Right lung (tissue), 5 donors: ENCODE results near the gene MTUS2. TPM values are rescaled to one million over a fixed set of nuclear protein-coding genes. Genes with fewer than 3 reads are reported as not detected.

Experiments used
- DNase-seq, 2 donors: peaks; one replicate each; pipeline ENCODE4 v3.0.0-alpha.2; 2013
- polyA plus RNA-seq, 5 donors: library from polyadenylated mRNA; unstranded; fragments of 120-200 nt; gene quantifications; one replicate each; pipeline versions ENCODE4 v1.2.1 to v1.2.3, GENCODE V29; 2013; ENCODE audit warnings: inconsistent platforms in 1 of 5, low replicate concordance in 1 of 5; ENCODE audit not compliant: insufficient read length in 5 of 5, insufficient read depth in 1 of 5

Gene MTUS2
- polyA plus RNA-seq, 5 donors: 0.19 to 1.6 (median 0.31) TPM

- DNase-seq: no peak
These were observed 631.8 kb downstream of the MTUS2 start for GRCh38 chr13:29451976-29452375.

- DNase-seq: no peak
These were observed 632.9 kb downstream of the MTUS2 start for GRCh38 chr13:29452773-29453616.

DNA sequence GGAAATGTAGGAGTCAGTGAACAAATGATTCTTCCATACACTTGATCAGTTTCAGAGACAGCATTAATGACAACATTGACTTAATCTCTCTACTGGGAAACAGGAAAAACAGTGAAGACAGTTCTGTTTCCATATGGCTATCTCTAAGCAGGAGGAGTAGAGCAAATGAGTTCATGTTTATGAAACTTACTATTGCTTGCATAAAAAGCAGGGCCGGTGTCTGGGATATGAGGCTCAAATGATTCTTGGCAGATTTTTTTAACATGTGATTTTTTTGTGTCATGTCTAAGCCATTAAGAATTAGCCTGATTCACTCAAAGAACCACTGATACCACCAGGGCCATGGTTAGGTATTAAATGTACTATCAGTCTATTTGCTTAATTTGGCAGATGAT, 633.5 kb downstream of the MTUS2 start:
- no peak for DNase-seq

- DNase-seq: no peak
These were observed 634.9 kb downstream of the MTUS2 start for GRCh38 chr13:29454931-29455481.

DNA sequence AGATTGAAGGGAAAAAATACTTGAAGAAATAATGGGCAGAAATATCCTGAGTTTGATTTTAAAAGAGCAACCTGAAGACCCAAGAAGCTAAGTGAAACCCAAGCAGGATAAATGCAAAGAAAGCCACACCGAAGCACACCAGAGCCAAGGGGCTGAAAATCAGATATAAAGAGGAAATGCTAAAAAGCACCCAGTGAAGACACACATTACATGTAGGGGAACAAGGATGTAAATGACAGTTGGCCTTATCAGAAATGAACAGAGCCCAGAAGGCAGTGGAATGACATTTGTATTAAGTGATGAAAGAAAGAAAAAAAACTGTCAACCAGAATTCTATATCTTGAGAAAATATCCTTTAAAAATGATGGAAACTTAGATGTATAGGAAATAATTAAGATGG, 636.3 kb downstream of the MTUS2 start:
- no peak for DNase-seq

DNA sequence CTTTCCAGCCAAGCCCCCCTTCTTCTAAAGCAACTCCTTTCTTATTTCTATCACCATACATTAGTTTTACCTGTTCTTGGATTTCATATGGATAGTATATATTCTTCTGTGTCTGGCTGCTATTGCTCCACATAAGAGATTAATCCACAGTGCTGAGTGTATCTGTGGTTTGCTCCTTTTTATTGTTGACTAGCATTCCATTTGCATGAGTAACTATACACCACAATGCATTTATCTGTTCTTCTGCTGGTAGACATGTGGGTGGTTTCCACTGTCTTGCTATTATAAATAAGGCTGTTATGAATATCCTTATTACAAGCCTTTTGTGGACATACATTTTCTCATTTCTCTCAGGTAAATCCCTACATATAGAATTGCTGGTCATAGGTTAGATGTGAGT, 637.2 kb downstream of the MTUS2 start:
- DNase-seq: no peak

GRCh38 chr13:29458419-29458818, 638.3 kb downstream of the MTUS2 start:
- no peak for DNase-seq

- DNase-seq: no peak
These were observed 639.7 kb downstream of the MTUS2 start for GRCh38 chr13:29459813-29460355.

DNA sequence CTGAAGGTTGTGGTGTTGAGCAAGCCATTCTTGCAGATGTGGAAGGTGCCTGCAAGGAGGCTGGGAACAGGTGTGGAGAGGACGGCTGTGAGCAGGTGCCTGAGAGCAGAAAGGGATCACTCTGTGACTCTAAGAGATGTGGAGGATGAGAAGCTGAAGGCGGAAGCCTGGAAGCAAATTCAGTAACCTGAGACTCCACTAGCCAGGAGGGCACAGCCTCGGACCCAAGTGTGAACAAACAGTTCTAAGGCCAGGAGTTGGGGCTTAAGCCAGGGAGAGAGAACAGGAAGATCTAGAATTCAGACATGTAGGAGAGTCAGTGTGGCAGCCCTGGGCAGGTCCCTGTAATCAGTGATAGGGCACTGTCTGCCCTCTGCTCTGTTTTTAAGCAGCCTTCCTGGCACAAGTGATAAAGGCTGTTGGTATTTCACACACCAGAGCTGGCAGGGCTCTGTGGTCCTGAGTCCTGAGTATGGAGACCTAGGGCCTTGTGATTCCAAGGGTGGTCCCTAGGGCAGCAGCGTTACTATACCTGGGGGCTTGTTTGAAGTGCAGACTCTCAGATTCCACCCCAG, 644.1 kb downstream of the MTUS2 start:
- no peak for DNase-seq

GRCh38 chr13:29465741-29466293, 645.7 kb downstream of the MTUS2 start:
- DNase-seq: peak; percentile 23 to 26

GRCh38 chr13:29471551-29471950, 651.4 kb downstream of the MTUS2 start:
- DNase-seq: no peak

GRCh38 chr13:29472332-29472961, 652.3 kb downstream of the MTUS2 start:
- DNase-seq: no peak

DNA sequence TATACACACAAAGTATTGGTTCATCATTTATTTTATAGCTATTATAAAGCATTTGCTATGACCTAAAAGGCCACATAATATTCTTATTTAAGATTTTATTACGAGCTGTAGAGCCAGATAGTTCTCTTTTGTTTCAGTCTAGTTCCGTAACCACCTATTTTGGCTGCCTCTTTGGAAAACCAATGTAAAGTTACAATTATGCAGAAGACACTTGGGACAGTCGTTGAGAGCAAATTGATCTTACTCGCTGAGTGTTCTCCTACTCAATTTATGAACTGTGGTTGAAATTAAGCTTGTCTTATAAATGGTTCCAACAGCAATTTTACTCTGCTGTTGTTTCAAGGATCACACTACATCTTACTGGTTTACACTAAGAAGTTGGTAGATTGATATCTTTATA, 653.0 kb downstream of the MTUS2 start:
- DNase-seq: no peak

DNA sequence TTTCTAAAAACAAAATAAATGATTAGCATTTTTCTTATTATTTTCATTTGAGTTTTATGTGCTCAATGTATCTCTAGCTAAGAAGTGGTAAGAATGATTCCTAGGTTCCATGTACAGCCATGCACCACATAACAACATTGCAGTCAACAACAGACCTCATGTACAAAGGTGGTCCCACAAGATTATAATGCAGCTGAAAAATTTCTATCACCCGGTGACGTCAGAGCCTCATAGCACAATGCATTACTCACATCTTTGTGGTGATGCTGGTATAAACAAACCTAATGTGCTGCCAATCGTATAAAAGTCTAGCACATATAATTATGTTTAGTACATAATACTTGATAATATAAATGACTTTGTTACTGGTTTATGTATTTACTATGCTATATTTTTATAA, 654.9 kb downstream of the MTUS2 start:
- no peak for DNase-seq

- no peak for DNase-seq
These were observed 655.9 kb downstream of the MTUS2 start for GRCh38 chr13:29476046-29476445.

DNA sequence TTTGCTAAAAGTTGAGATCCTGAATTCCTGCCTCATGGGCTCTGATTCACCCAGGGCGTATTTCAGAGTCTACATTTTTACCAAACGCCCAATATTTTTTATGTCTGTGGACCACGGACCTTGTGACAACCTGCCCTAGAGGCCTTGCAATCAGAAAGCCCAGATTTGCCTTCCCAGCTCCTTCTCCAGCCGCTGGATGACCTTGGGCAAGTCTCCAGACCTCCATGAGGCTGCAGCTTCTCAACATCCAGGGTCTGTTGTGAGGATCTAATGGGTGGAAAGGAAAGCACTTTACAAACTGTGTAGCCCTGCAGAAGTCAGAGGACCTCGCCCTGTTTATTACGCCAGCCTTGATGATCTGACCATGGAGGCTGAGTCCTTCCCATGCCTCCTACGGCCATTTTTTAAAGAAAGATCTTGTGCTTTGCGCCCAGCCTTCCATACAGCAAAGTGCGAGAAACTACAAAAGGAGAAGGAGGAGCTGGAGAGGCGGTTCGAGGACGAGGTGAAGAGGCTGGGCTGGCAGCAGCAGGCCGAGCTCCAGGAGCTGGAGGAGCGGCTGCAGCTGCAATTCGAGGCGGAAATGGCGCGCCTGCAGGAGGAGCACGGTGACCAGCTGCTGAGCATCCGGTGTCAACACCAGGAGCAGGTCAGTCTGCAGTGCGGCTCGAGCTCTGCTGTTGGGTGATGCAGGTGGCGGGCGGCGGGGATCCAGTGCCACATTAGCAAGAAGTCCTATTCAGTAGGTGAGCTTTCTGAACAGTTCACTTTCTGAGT, 659.8 kb downstream of the MTUS2 start:
- no peak for DNase-seq

- no peak for DNase-seq
These were observed 660.9 kb downstream of the MTUS2 start for GRCh38 chr13:29480893-29481525.

DNA sequence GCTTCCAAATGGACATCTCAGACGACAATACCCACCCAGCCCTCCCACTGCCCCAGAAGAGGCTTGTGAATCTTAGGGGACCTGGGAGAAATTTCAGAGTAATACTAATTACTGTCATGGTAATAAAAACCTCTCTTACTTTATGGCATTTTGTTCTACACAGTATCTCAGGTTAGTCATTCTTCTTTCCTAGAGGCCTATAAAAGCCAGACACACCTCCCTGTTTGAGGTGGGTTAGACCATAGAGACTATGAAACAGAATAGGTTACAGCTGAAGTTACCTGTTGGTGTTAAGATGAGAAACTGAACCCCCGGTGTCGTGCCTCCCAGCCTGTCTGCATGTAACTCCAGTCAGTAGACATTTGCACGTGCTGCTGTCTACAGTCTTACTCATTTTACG, 661.5 kb downstream of the MTUS2 start:
- no peak for DNase-seq

DNA sequence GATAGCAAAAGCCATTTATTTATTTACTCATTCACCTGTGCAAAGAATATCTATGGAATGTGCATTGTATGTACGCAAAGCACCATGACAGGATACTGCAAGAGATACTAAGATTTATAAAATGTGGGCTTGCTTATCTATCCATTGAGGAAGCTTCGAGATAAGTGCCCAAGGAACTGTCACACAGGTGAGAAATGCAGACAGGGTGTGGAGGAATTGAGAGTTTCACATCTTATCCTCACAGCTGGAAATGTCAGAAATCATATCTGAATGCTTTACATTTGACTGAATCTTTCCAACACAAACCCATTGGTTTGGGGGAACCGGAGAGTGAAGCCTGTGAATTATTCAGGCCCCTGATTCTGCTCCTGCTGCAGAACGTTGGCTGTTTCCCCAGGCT, 662.4 kb downstream of the MTUS2 start:
- DNase-seq: no peak

GRCh38 chr13:29483211-29483610, 663.1 kb downstream of the MTUS2 start:
- peak in 1 of 2 donors; percentile 52 for DNase-seq

GRCh38 chr13:29483623-29484022, 663.5 kb downstream of the MTUS2 start:
- DNase-seq: no peak
